Thyroid gland (tissue), 4 donors: ENCODE results near the gene TAS2R39.

Experiments
- CTCF ChIP-seq, 6 experiments: fragments of 200-600 bp in 3 of 6; fragments of 450-650 bp in 3 of 6; sonication (generic) in 3 of 6; IDR thresholded peaks; one replicate each; pipeline ENCODE4 v1.5.1; 2016 to 2019; ENCODE audit warnings: antibody characterized with exemption in 6 of 6, mild to moderate bottlenecking in 2 of 6, inconsistent platforms in 1 of 6, moderate library complexity in 1 of 6
- POLR2A ChIP-seq, 2 donors: fragments of 450-650 bp; IDR thresholded peaks; one replicate each; pipeline ENCODE4 v1.6.1; 2017; ENCODE audit warnings: antibody characterized with exemption in 2 of 2, mild to moderate bottlenecking in 2 of 2, moderate library complexity in 1 of 2

DNA sequence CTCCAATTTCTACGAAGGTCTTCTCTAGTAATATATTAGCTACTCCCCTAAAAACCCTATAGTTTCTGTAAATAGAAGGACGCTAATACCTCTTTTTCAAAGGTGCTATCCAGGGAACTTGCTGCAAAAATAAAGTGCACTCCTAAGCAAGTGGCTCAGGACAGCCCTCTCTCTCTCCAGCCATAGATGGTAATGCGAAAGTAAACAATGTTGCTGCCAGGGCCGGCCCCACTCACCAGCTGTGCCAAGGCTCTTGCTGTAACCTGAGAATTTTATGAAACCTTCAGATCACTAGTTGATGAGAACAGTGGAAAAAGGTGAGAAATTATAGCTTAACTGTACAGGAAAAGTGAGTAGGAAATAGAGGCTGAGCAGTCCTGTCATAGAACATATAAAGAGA is 10.9 kb upstream of the TAS2R39 start:
- TF ChIP-seq POLR2A (IDR thresholded peaks at IDR 0.05) (no peak), CTCF (IDR thresholded peaks at IDR 0.05) (no peak)
